Measurements from ENCODE around the gene PTPRA. TPM values are rescaled to one million over a fixed set of nuclear protein-coding genes. Genes with fewer than 3 reads are reported as not detected.

PTPRA gene
- total RNA-seq, 1 experiment from 2014 or later, result 45.2 TPM

- Histone ChIP-seq H3K56ac (ENCODE audit: insufficient read length, low read depth, low read length) (no peak overlapping the region), H3K9ac (ENCODE audit: extremely low read depth, insufficient read length, low read length) (no peak overlapping the region), H2BK20ac (ENCODE audit: low read depth, low read length, poor library complexity, severe bottlenecking) (no peak overlapping the region), H4K20me1 (ENCODE audit: control insufficient read depth, insufficient read depth, insufficient read length) (no peaks in the 10 kb centered on the region), H3K79me1 (ENCODE audit: insufficient read depth, low read depth, low read length, poor library complexity, severe bottlenecking) (no peaks in the 10 kb centered on the region), H4K8ac (replicated peaks; ENCODE audit: insufficient read length, low read depth, low read length) (no peak overlapping the region), H2BK5ac (ENCODE audit: insufficient read length, low read length) (no peak overlapping the region), H2BK15ac (ENCODE audit: low read depth, low read length) (no peak overlapping the region), H3K27ac (ENCODE audit: insufficient read length, low read depth, low read length) (no peak overlapping the region), H4K5ac (ENCODE audit: insufficient read length, low read depth, low read length) (no peak overlapping the region), H2AK5ac (ENCODE audit: insufficient read length, low read length) (no peak overlapping the region), H3K23ac (ENCODE audit: insufficient read length, low read depth, low read length) (no peak overlapping the region), H3K79me2 (ENCODE audit: insufficient read depth, low read length) (no peaks in the 10 kb centered on the region), H2BK12ac (ENCODE audit: insufficient read length, low read depth, low read length) (no peak overlapping the region), H2BK120ac (ENCODE audit: low read depth, low read length, poor library complexity, severe bottlenecking) (no peak overlapping the region), H2AFZ (ENCODE audit: low read length) (no peak overlapping the region), H3K9me3 (ENCODE audit: control insufficient read depth, low read depth, low read length) (no peaks in the 10 kb centered on the region), H3K14ac (ENCODE audit: insufficient read depth, low read length) (no peak overlapping the region), H3K4me2 (ENCODE audit: insufficient read depth, insufficient read length, low read length) (no peak overlapping the region), H3K23me2 (ENCODE audit: insufficient read length, low read depth, low read length, poor library complexity, severe bottlenecking) (no peaks in the 10 kb centered on the region), H3T11ph (ENCODE audit: low read length) (no peak overlapping the region), H3K4ac (ENCODE audit: low read depth, low read length) (no peak overlapping the region), H3K4me1 (ENCODE audit: insufficient read depth, low read length) (no peaks in the 10 kb centered on the region; the same call in 1 of the 2 replicates), H3K27me3 (ENCODE audit: insufficient read depth, low read length) (no peaks in the 10 kb centered on the region), H4K91ac (ENCODE audit: insufficient read length, low read depth, low read length) (no peak overlapping the region), H3K18ac (ENCODE audit: insufficient read length, low read depth, low read length) (no peak overlapping the region)
- Mint-ChIP-seq H3K36me3 (ENCODE audit: insufficient read depth in 1 of 3, low read depth in 3 of 3) (peaks cover 4 to 17% (median 11%) of the 10 kb centered on the region in 3 experiments; a peak in 6 of 7 replicates), H3K4me1 (peaks cover 5 to 7% of the 10 kb centered on the region in 2 experiments), H3K9me3 (no peaks in the 10 kb centered on the region; a peak in 1 of 5 replicates), H3K27ac (no peak overlapping the region), H3K4me3 (no peak overlapping the region), H3K27me3 (ENCODE audit: low read depth) (no peaks in the 10 kb centered on the region)
- WGBS (ENCODE audit: extremely low coverage, insufficient read length, low lambda C conversion rate), result no CpG with 5 or more reads among the region's 1 CpG
- TF ChIP-seq CTCF (conservative IDR thresholded peaks at IDR 0.05), result no peak
- no peak for DNase-seq
Observed at GRCh38 chr20:2952766-2953165, 79.5 kb downstream of the PTPRA start.
